Activated B cell treated with CpG ODN at 0.5 μM for 24 hours (primary cell): ENCODE data around the gene SELENOW. TPM values are rescaled to one million over a fixed set of nuclear protein-coding genes. Genes with fewer than 3 reads are reported as not detected.

ENCODE experiments used
- ATAC-seq: fragments of 200-7000 bp; cut with Tn5 transposase; one replicate; pipeline ENCODE4 v1.10.0; 2021; ENCODE audit warnings: low read depth, mild to moderate bottlenecking, moderate library complexity
- CTCF ChIA-PET: fragments of 350-600 bp; sonication (Branson Sonifier 250); formaldehyde crosslinking; loops from one replicate; lab custom pipeline; 2021; ENCODE audit warnings: antibody characterized with exemption; lab: Charles Lee
- POLR2A ChIA-PET: fragments of 350-600 bp; sonication (Branson Sonifier 250); formaldehyde crosslinking; loops from one replicate; lab custom pipeline; 2021; ENCODE audit warnings: antibody characterized with exemption; lab: Charles Lee
- DNase-seq: peaks from one replicate; pipeline ENCODE4 v3.0.0; 2022
- H3K27ac Mint-ChIP-seq: one replicate; pipeline ENCODE4 v1.8.0; 2020; ENCODE audit warnings: mixed read lengths
- H3K27me3 Mint-ChIP-seq: one replicate; pipeline ENCODE4 v1.8.0; 2021; ENCODE audit warnings: mixed read lengths
- H3K36me3 Mint-ChIP-seq: one replicate; pipeline ENCODE4 v1.8.0; 2021; ENCODE audit warnings: low read depth, mixed read lengths
- H3K4me1 Mint-ChIP-seq: one replicate; pipeline ENCODE4 v1.8.0; 2021; ENCODE audit warnings: mixed read lengths
- H3K4me3 Mint-ChIP-seq: one replicate; pipeline ENCODE4 v1.8.0; 2020; ENCODE audit warnings: mild to moderate bottlenecking, mixed read lengths
- H3K9me3 Mint-ChIP-seq: one replicate; pipeline ENCODE4 v1.8.0; 2020; ENCODE audit warnings: mixed read lengths
- intact Hi-C: fragments of 100-400 bp; cut with micrococcal nuclease; formaldehyde crosslinking; loops from one replicate; pipeline ENCODE4 v1.15.1; 2024
- total RNA-seq: library from RNA; stranded (reverse); gene quantifications from 2 replicates; pipeline ENCODE4 v1.2.3, GENCODE V29; 2022
- TF ChIP-seq, protein P1 (sequence below): fragments of 200-600 bp; IDR thresholded peaks from one replicate; pipeline ENCODE4 v1.8.0; 2022; ENCODE audit warnings: antibody characterized with exemption, mild to moderate bottlenecking

SELENOW gene
- total RNA-seq, 1 donor from 2014 or later, result 24.8 TPM

- CTCF ChIA-PET, result no interaction called here
- Mint-ChIP-seq H3K36me3 (no peaks in the 10 kb centered on the region), H3K27ac (no peak overlapping the region), H3K27me3 (peaks cover 43% of the 10 kb centered on the region), H3K4me3 (no peak overlapping the region), H3K9me3 (no peaks in the 10 kb centered on the region), H3K4me1 (peaks cover 5% of the 10 kb centered on the region)
- TF ChIP-seq, protein P1, sequence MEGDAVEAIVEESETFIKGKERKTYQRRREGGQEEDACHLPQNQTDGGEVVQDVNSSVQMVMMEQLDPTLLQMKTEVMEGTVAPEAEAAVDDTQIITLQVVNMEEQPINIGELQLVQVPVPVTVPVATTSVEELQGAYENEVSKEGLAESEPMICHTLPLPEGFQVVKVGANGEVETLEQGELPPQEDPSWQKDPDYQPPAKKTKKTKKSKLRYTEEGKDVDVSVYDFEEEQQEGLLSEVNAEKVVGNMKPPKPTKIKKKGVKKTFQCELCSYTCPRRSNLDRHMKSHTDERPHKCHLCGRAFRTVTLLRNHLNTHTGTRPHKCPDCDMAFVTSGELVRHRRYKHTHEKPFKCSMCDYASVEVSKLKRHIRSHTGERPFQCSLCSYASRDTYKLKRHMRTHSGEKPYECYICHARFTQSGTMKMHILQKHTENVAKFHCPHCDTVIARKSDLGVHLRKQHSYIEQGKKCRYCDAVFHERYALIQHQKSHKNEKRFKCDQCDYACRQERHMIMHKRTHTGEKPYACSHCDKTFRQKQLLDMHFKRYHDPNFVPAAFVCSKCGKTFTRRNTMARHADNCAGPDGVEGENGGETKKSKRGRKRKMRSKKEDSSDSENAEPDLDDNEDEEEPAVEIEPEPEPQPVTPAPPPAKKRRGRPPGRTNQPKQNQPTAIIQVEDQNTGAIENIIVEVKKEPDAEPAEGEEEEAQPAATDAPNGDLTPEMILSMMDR, result no peak
- ATAC-seq (no peak), DNase-seq (no peak)
- POLR2A ChIA-PET, result no interaction called here
- intact Hi-C loops, result no loop called here
Observed at GRCh38 chr19:47819858-47820257, 41.4 kb downstream of the SELENOW start.

DNA sequence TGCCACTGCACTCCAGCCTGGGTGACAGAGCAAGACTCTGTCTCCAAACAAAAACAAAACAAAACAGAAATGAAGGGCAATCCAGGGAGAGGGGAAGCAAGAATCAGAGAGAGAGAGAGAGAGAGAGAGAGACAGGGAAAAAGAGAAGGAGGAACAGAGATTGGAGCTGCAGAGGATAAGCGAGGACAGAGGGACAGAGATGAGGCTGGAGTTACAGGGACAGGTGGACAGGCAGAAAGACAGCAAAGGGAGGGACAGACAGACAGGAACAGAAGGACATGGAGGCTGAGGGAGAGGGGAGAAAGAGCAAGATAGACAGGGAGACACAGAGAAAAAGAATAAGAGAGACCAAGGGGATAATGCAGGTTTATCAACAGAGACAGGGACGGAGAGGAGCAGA lies 41.9 kb downstream of the SELENOW start:
- TF ChIP-seq, protein P1, result no peak
- Mint-ChIP-seq H3K4me3 (no peak overlapping the region), H3K27ac (no peak overlapping the region), H3K4me1 (peaks cover 5% of the 10 kb centered on the region), H3K27me3 (peaks cover 43% of the 10 kb centered on the region), H3K9me3 (no peaks in the 10 kb centered on the region), H3K36me3 (no peaks in the 10 kb centered on the region)
- CTCF ChIA-PET, result no interaction called here
- intact Hi-C loops, result no loop called here
- DNase-seq, result no peak
- POLR2A ChIA-PET, result no interaction called here
- no peak for ATAC-seq

DNA sequence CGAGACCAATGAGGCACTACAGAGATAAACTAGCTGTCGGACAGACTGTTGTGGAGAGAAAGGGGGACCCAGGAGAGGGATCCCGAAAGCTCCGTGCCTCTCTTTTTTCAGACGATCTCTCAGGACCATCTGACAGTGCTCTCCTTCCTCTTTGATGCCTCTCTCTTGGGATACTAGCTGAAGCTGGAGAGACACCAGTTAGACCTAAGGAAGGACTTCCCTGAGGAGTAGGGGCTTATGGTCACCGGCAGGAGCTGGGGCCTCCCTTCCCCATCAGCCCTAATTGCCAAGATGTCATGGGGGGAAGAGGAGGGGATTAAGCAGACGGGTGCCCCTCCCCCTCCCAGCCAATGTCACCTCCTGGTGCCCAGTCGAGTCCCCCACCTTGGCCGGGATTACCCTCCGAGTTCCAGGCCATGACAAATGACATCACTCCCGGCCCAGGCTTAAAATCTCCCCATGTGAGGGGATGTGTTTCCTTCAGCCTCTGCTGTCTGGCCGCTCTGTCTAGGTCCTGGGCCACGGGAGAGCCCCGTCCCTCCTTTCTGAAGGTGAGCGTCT lies 43.0 kb downstream of the SELENOW start, which contains the start of gene CRX:
Gene CRX, plus strand, starts transcription at position 478 of the 561 bp plus-strand sequence. CDS start 12,507 bp downstream, outside the sequence.
- H3K4me1 Mint-ChIP-seq, result peaks cover 5% of the 10 kb centered on the region

GRCh38 chr19:47824396-47824795 lies 45.9 kb downstream of the SELENOW start:
- TF ChIP-seq, protein P1, result no peak
- H3K4me3 Mint-ChIP-seq, result no peak overlapping the region
- peaks cover 4% of the 10 kb centered on the region for H3K9me3 Mint-ChIP-seq
- H3K4me1 Mint-ChIP-seq, result peaks cover 5% of the 10 kb centered on the region
- H3K36me3 Mint-ChIP-seq, result no peaks in the 10 kb centered on the region
- POLR2A ChIA-PET, result no interaction called here
- CTCF ChIA-PET, result no interaction called here
- ATAC-seq, result no peak
- H3K27ac Mint-ChIP-seq, result no peak overlapping the region
- H3K27me3 Mint-ChIP-seq, result peaks cover 23% of the 10 kb centered on the region
- DNase-seq, result no peak
- intact Hi-C loops, result no loop called here

More for the DNA sequence above, 43.0 kb downstream of the SELENOW start, which contains the start of gene CRX:
- ATAC-seq (no peak), DNase-seq (no peak)
- ChIA-PET POLR2A (no interaction called here), CTCF (no interaction called here)
- Mint-ChIP-seq H3K4me3 (no peak within 1 kb of the TSS), H3K36me3 (no peaks in the 10 kb centered on the region), H3K27ac (no peak within 1 kb of the TSS), H3K27me3 (peaks cover 43% of the 10 kb centered on the region), H3K9me3 (no peaks in the 10 kb centered on the region)
- TF ChIP-seq, protein P1, result no peak
- intact Hi-C loops, result no loop called here

GRCh38 chr19:47826800-47827199 lies 48.3 kb downstream of the SELENOW start:
- intact Hi-C loops, result no loop called here
- Mint-ChIP-seq H3K4me3 (no peak overlapping the region), H3K4me1 (no peaks in the 10 kb centered on the region), H3K27me3 (peaks cover 5% of the 10 kb centered on the region), H3K27ac (no peak overlapping the region), H3K9me3 (peaks cover 4% of the 10 kb centered on the region), H3K36me3 (no peaks in the 10 kb centered on the region)
- DNase-seq, result no peak
- ChIA-PET POLR2A (no interaction called here), CTCF (no interaction called here)
- no peak for ATAC-seq
- TF ChIP-seq, protein P1, result no peak
